Activated CD4-positive, alpha-beta T cell treated with anti-CD3 and anti-CD28 coated beads, Interleukin-2, amount 10 ng/mL, durations not matched to agents 7 days and 5 days (primary cell): ENCODE data around the gene ACOXL. TPM values are rescaled to one million over a fixed set of nuclear protein-coding genes. Genes with fewer than 3 reads are reported as not detected.

Experiments used
- CTCF ChIA-PET: fragments of 350-600 bp; sonication (Branson Sonifier 250); formaldehyde crosslinking; loops from one replicate; lab custom pipeline; 2021; ENCODE audit warnings: antibody characterized with exemption; lab: Charles Lee
- POLR2A ChIA-PET: fragments of 350-600 bp; sonication (Branson Sonifier 250); formaldehyde crosslinking; loops from one replicate; lab custom pipeline; 2021; ENCODE audit warnings: antibody characterized with exemption; lab: Charles Lee
- DNase-seq: peaks from one replicate; pipeline ENCODE4 v3.0.0-alpha.2; 2020
- H3K27ac Mint-ChIP-seq: one replicate; pipeline ENCODE4 v1.8.0; 2021; ENCODE audit warnings: mild to moderate bottlenecking, moderate library complexity, mixed read lengths
- H3K27me3 Mint-ChIP-seq: one replicate; pipeline ENCODE4 v1.8.0; 2021; ENCODE audit warnings: mixed read lengths
- H3K36me3 Mint-ChIP-seq: one replicate; pipeline ENCODE4 v1.8.0; 2021; ENCODE audit warnings: low read depth, mixed read lengths
- H3K4me1 Mint-ChIP-seq: one replicate; pipeline ENCODE4 v1.8.0; 2021; ENCODE audit warnings: mixed read lengths
- H3K4me3 Mint-ChIP-seq: one replicate; pipeline ENCODE4 v1.8.0; 2021; ENCODE audit warnings: mild to moderate bottlenecking, moderate library complexity, mixed read lengths
- H3K9me3 Mint-ChIP-seq: one replicate; pipeline ENCODE4 v1.8.0; 2021; ENCODE audit warnings: mixed read lengths
- total RNA-seq, 2 experiments: library from RNA; stranded (reverse); gene quantifications; one replicate each; pipeline ENCODE4 v1.2.3, GENCODE V29; 2021

ACOXL gene
- total RNA-seq, 2 experiments from 2014 or later: 0.15 TPM; not detected in 1

GRCh38 chr2:110829413-110830146 is 97.2 kb downstream of the ACOXL start:
- no peak overlapping the region for H3K27ac Mint-ChIP-seq
- H3K4me1 Mint-ChIP-seq: peaks cover 14% of the 10 kb centered on the region
- ChIA-PET POLR2A (no interaction called here), CTCF (no interaction called here)
- no peaks in the 10 kb centered on the region for H3K36me3 Mint-ChIP-seq
- peaks cover 6% of the 10 kb centered on the region for H3K9me3 Mint-ChIP-seq
- peaks cover 35% of the 10 kb centered on the region for H3K27me3 Mint-ChIP-seq
- no peak overlapping the region for H3K4me3 Mint-ChIP-seq
- DNase-seq: no peak

- no peak for DNase-seq
- H3K27ac Mint-ChIP-seq: no peak overlapping the region
- peaks cover 5% of the 10 kb centered on the region for H3K4me1 Mint-ChIP-seq
- H3K36me3 Mint-ChIP-seq: no peaks in the 10 kb centered on the region
- H3K9me3 Mint-ChIP-seq: no peaks in the 10 kb centered on the region
- peaks cover 21% of the 10 kb centered on the region for H3K27me3 Mint-ChIP-seq
- POLR2A ChIA-PET: no interaction called here
- CTCF ChIA-PET: no interaction called here
- no peak overlapping the region for H3K4me3 Mint-ChIP-seq
Observed at GRCh38 chr2:110832740-110833139, 100.4 kb downstream of the ACOXL start.

- H3K27me3 Mint-ChIP-seq: peaks cover 20% of the 10 kb centered on the region
- no peak for DNase-seq
- no peaks in the 10 kb centered on the region for H3K36me3 Mint-ChIP-seq
- peaks cover 1% of the 10 kb centered on the region for H3K4me1 Mint-ChIP-seq
- no peaks in the 10 kb centered on the region for H3K9me3 Mint-ChIP-seq
- CTCF ChIA-PET: interaction anchor here (0.8 to 1.3 kb wide), 2 partner anchors 8 to 26 kb away, joined by 3 read pairs; no protein-coding TSS in a partner anchor
- no peak overlapping the region for H3K27ac Mint-ChIP-seq
- POLR2A ChIA-PET: no interaction called here
- no peak overlapping the region for H3K4me3 Mint-ChIP-seq
Observed at GRCh38 chr2:110834134-110834827, 101.9 kb downstream of the ACOXL start.

GRCh38 chr2:110836671-110837070 is 104.3 kb downstream of the ACOXL start:
- Mint-ChIP-seq H3K36me3 (no peaks in the 10 kb centered on the region), H3K4me1 (peaks cover 1% of the 10 kb centered on the region), H3K27ac (no peak overlapping the region), H3K4me3 (no peak overlapping the region), H3K9me3 (no peaks in the 10 kb centered on the region), H3K27me3 (peaks cover 16% of the 10 kb centered on the region)
- DNase-seq: no peak
- POLR2A ChIA-PET: no interaction called here
- CTCF ChIA-PET: no interaction called here

- Mint-ChIP-seq H3K4me3 (no peak overlapping the region), H3K36me3 (no peaks in the 10 kb centered on the region), H3K27me3 (peaks cover 22% of the 10 kb centered on the region), H3K9me3 (no peaks in the 10 kb centered on the region), H3K27ac (no peak overlapping the region), H3K4me1 (peaks cover 1% of the 10 kb centered on the region)
- ChIA-PET POLR2A (no interaction called here), CTCF (no interaction called here)
- no peak for DNase-seq
Observed at GRCh38 chr2:110837446-110838409, 105.4 kb downstream of the ACOXL start.

GRCh38 chr2:110838657-110839384 is 106.4 kb downstream of the ACOXL start:
- ChIA-PET CTCF (no interaction called here), POLR2A (no interaction called here)
- Mint-ChIP-seq H3K4me3 (no peak overlapping the region), H3K9me3 (no peaks in the 10 kb centered on the region), H3K36me3 (no peaks in the 10 kb centered on the region), H3K27ac (no peak overlapping the region), H3K4me1 (peaks cover 5% of the 10 kb centered on the region), H3K27me3 (peaks cover 18% of the 10 kb centered on the region)
- no peak for DNase-seq

GRCh38 chr2:110840508-110840907 is 108.1 kb downstream of the ACOXL start:
- Mint-ChIP-seq H3K4me3 (no peak overlapping the region), H3K36me3 (no peaks in the 10 kb centered on the region), H3K9me3 (no peaks in the 10 kb centered on the region), H3K4me1 (peaks cover 11% of the 10 kb centered on the region), H3K27me3 (peaks cover 21% of the 10 kb centered on the region), H3K27ac (no peak overlapping the region)
- ChIA-PET POLR2A (no interaction called here), CTCF (interaction anchor here (1.0 to 2.0 kb wide), 2 partner anchors 13 to 18 kb away, joined by 3 to 7 read pairs; no protein-coding TSS in a partner anchor)
- no peak for DNase-seq

GRCh38 chr2:110842048-110842447 is 109.7 kb downstream of the ACOXL start:
- CTCF ChIA-PET: interaction anchor here (1.5 to 2.0 kb wide), 2 partner anchors 11 to 30 kb away, joined by 4 to 7 read pairs; no protein-coding TSS in a partner anchor
- no peak for DNase-seq
- no peaks in the 10 kb centered on the region for H3K36me3 Mint-ChIP-seq
- POLR2A ChIA-PET: interaction anchor here (0.6 kb wide), 1 partner anchor 215 kb away, joined by 9 read pairs; no protein-coding TSS in a partner anchor
- H3K4me1 Mint-ChIP-seq: peaks cover 21% of the 10 kb centered on the region
- H3K27ac Mint-ChIP-seq: no peak overlapping the region
- peaks cover 21% of the 10 kb centered on the region for H3K27me3 Mint-ChIP-seq
- H3K9me3 Mint-ChIP-seq: no peaks in the 10 kb centered on the region
- H3K4me3 Mint-ChIP-seq: no peak overlapping the region

- Mint-ChIP-seq H3K36me3 (no peaks in the 10 kb centered on the region), H3K9me3 (no peaks in the 10 kb centered on the region), H3K4me1 (peaks cover 29% of the 10 kb centered on the region), H3K27me3 (peaks cover 18% of the 10 kb centered on the region), H3K27ac (no peak overlapping the region), H3K4me3 (no peak overlapping the region)
- POLR2A ChIA-PET: no interaction called here
- DNase-seq: no peak
- CTCF ChIA-PET: no interaction called here
Observed at GRCh38 chr2:110843496-110843895, 111.1 kb downstream of the ACOXL start.

- ChIA-PET POLR2A (no interaction called here), CTCF (no interaction called here)
- H3K27ac Mint-ChIP-seq: no peak overlapping the region
Observed at GRCh38 chr2:110843959-110844510, 111.7 kb downstream of the ACOXL start.

GRCh38 chr2:110847651-110848050 is 115.3 kb downstream of the ACOXL start:
- peaks cover 47% of the 10 kb centered on the region for H3K4me1 Mint-ChIP-seq
- DNase-seq: no peak
- ChIA-PET POLR2A (no interaction called here), CTCF (no interaction called here)
- H3K9me3 Mint-ChIP-seq: peaks cover 4% of the 10 kb centered on the region
- H3K36me3 Mint-ChIP-seq: no peaks in the 10 kb centered on the region
- peaks cover 22% of the 10 kb centered on the region for H3K27me3 Mint-ChIP-seq
- H3K27ac Mint-ChIP-seq: no peak overlapping the region
- H3K4me3 Mint-ChIP-seq: no peak overlapping the region

More at GRCh38 chr2:110843959-110844510, 111.7 kb downstream of the ACOXL start:
- peaks cover 18% of the 10 kb centered on the region for H3K27me3 Mint-ChIP-seq
- peaks cover 31% of the 10 kb centered on the region for H3K4me1 Mint-ChIP-seq
- peaks cover 2% of the 10 kb centered on the region for H3K9me3 Mint-ChIP-seq
- H3K36me3 Mint-ChIP-seq: no peaks in the 10 kb centered on the region
- H3K4me3 Mint-ChIP-seq: no peak overlapping the region
- no peak for DNase-seq

- Mint-ChIP-seq H3K27me3 (peaks cover 19% of the 10 kb centered on the region), H3K9me3 (peaks cover 4% of the 10 kb centered on the region), H3K4me1 (peaks cover 51% of the 10 kb centered on the region), H3K27ac (no peak overlapping the region), H3K36me3 (no peaks in the 10 kb centered on the region), H3K4me3 (no peak overlapping the region)
- DNase-seq: no peak
- ChIA-PET CTCF (no interaction called here), POLR2A (no interaction called here)
Observed at GRCh38 chr2:110848071-110848470, 115.7 kb downstream of the ACOXL start.
